ENCODE results near the gene PCLAF. TPM values are rescaled to one million over a fixed set of nuclear protein-coding genes. Genes with fewer than 3 reads are reported as not detected.

Gene PCLAF
- total and polyA plus RNA-seq, 2 of the 13 experiments (the other 11 are each of a cell fraction or from before 2014, with no cell fraction given), result 98.6 to 98.9 TPM

GRCh38 chr15:64381000-64381751, at the start of gene PCLAF (continued):
- TF ChIP-seq ZBTB8A (CRISPR knock-in tag; IDR thresholded peaks at IDR 0.05; ENCODE audit: borderline replicate concordance, low read depth) (no peak), PLSCR1 (CRISPR knock-in tag; IDR thresholded peaks at IDR 0.05; ENCODE audit: borderline replicate concordance) (no peak), ZNF782 (CRISPR knock-in tag; IDR thresholded peaks at IDR 0.05; ENCODE audit: borderline replicate concordance) (0 out of 2 replicates have a peak, but pooled peaks have one; percentile 30), ZNF24 (IDR thresholded peaks at IDR 0.05) (no peak), HMG20B (CRISPR knock-in tag; conservative IDR thresholded peaks at IDR 0.05) (no peak), U2AF1 (optimal IDR thresholded peaks at IDR 0.05; ENCODE audit: low read depth, low read length) (no peak), RFX3 (CRISPR knock-in tag; IDR thresholded peaks at IDR 0.05) (no peak), ZNF883 (CRISPR knock-in tag; IDR thresholded peaks at IDR 0.05; ENCODE audit: not compliant biosample characterization) (peak; percentile 56), CBFB (CRISPR knock-in tag; IDR thresholded peaks at IDR 0.05) (no peak), PCBP1 (IDR thresholded peaks at IDR 0.05; ENCODE audit: borderline replicate concordance, low read depth, low read length) (0 out of 2 replicates have a peak, but pooled peaks have one; percentile 40), ZNF670 (CRISPR knock-in tag; IDR thresholded peaks at IDR 0.05; ENCODE audit: borderline replicate concordance) (no peak), ZFP62 (CRISPR knock-in tag; IDR thresholded peaks at IDR 0.05) (no peak), SMAD3 (CRISPR knock-in tag; IDR thresholded peaks at IDR 0.05) (no peak), GMEB2 (CRISPR knock-in tag; IDR thresholded peaks at IDR 0.05; ENCODE audit: low read depth) (no peak), HOMEZ (CRISPR knock-in tag; IDR thresholded peaks at IDR 0.05; ENCODE audit: low read depth) (peak; percentile 16; the same call in 1 of the 2 replicates), ZNF558 (CRISPR knock-in tag; IDR thresholded peaks at IDR 0.05; ENCODE audit: borderline replicate concordance) (no peak), THAP9 (CRISPR knock-in tag; IDR thresholded peaks at IDR 0.05; ENCODE audit: borderline replicate concordance) (no peak), NFIC (IDR thresholded peaks at IDR 0.05; ENCODE audit: low read length) (no peak), KMT2B (CRISPR knock-in tag; IDR thresholded peaks at IDR 0.05) (peak; percentile 75), FOXP1 (IDR thresholded peaks at IDR 0.05) (no peak), FOXP1 (CRISPR knock-in tag; IDR thresholded peaks at IDR 0.05) (no peak), TBX2 (CRISPR knock-in tag; IDR thresholded peaks at IDR 0.05; ENCODE audit: borderline replicate concordance) (no peak), ZNF530 (CRISPR knock-in tag; IDR thresholded peaks at IDR 0.05; ENCODE audit: low read depth) (no peak), ZNF263 (CRISPR knock-in tag; IDR thresholded peaks at IDR 0.05) (no peak)

All from HepG2 (cell line).